Measurements from ENCODE around the gene OPCML.
A peak's percentile ranks its signal among the peaks of the same experiment; 100 is the strongest.

Gene OPCML

DNA sequence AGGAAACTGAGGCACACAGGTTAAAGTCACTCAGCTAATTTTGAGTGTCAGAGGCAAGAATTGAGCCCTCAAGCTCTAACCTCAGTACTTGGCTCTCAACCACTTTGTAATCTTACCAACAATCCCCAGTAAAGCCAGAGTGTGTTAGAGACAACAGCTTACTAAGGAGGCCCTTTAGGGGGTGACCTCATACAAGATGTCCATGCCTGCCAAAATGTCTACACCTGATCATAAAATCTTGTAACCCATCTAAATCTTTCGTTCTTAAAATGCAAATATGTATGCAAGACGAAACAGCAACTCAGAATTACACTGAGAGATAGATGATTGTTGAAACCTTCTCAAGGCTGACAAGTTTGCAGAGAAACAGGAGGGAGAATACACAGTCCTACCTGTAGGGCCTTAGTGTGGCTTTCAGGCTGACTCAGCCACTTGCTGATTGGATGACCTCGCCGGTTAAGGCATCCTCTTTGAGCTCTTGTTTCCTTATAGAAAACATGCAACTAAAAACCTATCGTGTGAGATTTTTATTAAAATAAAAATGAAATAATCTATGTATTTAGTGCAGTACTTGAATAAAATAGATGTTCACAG, 143.2 kb downstream of the OPCML start:
- TF ChIP-seq CTCF (IDR thresholded peaks at IDR 0.05; ENCODE audit: borderline replicate concordance, control extremely low read depth, extremely low read depth, insufficient read depth, missing control alignments): no peak
- in situ Hi-C loops (cut with MboI; ENCODE audit: low sequenced_read_pairs, unreplicated experiment): no loop called here
- DNase-seq (ENCODE audit: low spot score): peak; percentile 27

GRCh38 chr11:133388260-133388659, 144.0 kb downstream of the OPCML start:
- TF ChIP-seq CTCF (IDR thresholded peaks at IDR 0.05; ENCODE audit: borderline replicate concordance, control extremely low read depth, extremely low read depth, insufficient read depth, missing control alignments): no peak
- DNase-seq (ENCODE audit: low spot score): no peak
- in situ Hi-C loops (cut with MboI; ENCODE audit: low sequenced_read_pairs, unreplicated experiment): no loop called here

GRCh38 chr11:133386852-133387251, 145.4 kb downstream of the OPCML start:
- no peak for TF ChIP-seq CTCF (IDR thresholded peaks at IDR 0.05; ENCODE audit: borderline replicate concordance, control extremely low read depth, extremely low read depth, insufficient read depth, missing control alignments)
- no peak for DNase-seq (ENCODE audit: low spot score)
- in situ Hi-C loops (cut with MboI; ENCODE audit: low sequenced_read_pairs, unreplicated experiment): no loop called here

GRCh38 chr11:133386262-133386661, 146.0 kb downstream of the OPCML start:
- TF ChIP-seq CTCF (IDR thresholded peaks at IDR 0.05; ENCODE audit: borderline replicate concordance, control extremely low read depth, extremely low read depth, insufficient read depth, missing control alignments): no peak
- DNase-seq (ENCODE audit: low spot score): no peak
- in situ Hi-C loops (cut with MboI; ENCODE audit: low sequenced_read_pairs, unreplicated experiment): no loop called here

- in situ Hi-C loops (cut with MboI; ENCODE audit: low sequenced_read_pairs, unreplicated experiment): no loop called here
- no peak for TF ChIP-seq CTCF (IDR thresholded peaks at IDR 0.05; ENCODE audit: borderline replicate concordance, control extremely low read depth, extremely low read depth, insufficient read depth, missing control alignments)
- DNase-seq (ENCODE audit: low spot score): no peak
These were observed 146.5 kb downstream of the OPCML start for GRCh38 chr11:133385781-133386180.

DNA sequence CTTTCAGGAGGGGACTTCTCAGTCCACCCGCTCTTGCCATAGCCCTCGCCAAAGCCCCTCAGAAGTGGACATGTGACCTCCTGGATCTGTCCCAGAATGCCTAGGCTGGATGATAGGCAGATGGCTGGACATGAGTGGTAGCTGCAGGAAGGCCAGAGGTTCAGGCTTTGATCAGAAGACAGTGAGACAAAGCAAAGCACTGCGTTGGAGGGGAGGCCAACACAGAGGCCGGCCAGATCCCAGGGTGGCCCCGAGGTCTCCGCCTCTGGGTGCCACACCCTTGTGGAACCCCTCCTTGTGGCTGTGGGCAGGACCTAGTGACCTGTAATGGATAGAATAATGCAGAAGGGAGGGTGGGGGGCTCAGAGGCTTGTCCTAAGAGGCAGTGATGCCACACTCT, 147.6 kb downstream of the OPCML start:
- TF ChIP-seq CTCF (IDR thresholded peaks at IDR 0.05; ENCODE audit: borderline replicate concordance, control extremely low read depth, extremely low read depth, insufficient read depth, missing control alignments): no peak
- no peak for DNase-seq (ENCODE audit: low spot score)
- in situ Hi-C loops (cut with MboI; ENCODE audit: low sequenced_read_pairs, unreplicated experiment): no loop called here
